HK-2 (cell line): ENCODE measurements around the gene SEZ6.

Experiments used
- DNase-seq: peaks from one replicate; pipeline ENCODE4 v3.0.0-alpha.2; 2018; ENCODE audit not compliant: unreplicated experiment

The SEZ6 gene

GRCh38 chr17:29034510-29034909, 28.7 kb upstream of the SEZ6 start:
- no peak for DNase-seq

- DNase-seq = no peak
These were observed 27.0 kb upstream of the SEZ6 start for GRCh38 chr17:29032857-29033197.

GRCh38 chr17:29032013-29032856, 26.4 kb upstream of the SEZ6 start:
- DNase-seq = no peak

GRCh38 chr17:29031488-29031887, 25.7 kb upstream of the SEZ6 start:
- no peak for DNase-seq

- DNase-seq = no peak
These were observed 18.6 kb upstream of the SEZ6 start for GRCh38 chr17:29024316-29024952.

- DNase-seq = no peak
These were observed 16.2 kb upstream of the SEZ6 start for GRCh38 chr17:29022074-29022473.

GRCh38 chr17:29021226-29021625, 15.4 kb upstream of the SEZ6 start:
- DNase-seq = no peak

- no peak for DNase-seq
These were observed 14.7 kb upstream of the SEZ6 start for GRCh38 chr17:29020576-29020975.

- no peak for DNase-seq
These were observed 13.8 kb upstream of the SEZ6 start for GRCh38 chr17:29019475-29020181.

- no peak for DNase-seq
These were observed 13.1 kb upstream of the SEZ6 start for GRCh38 chr17:29018788-29019474.

- DNase-seq = no peak
These were observed 10.7 kb upstream of the SEZ6 start for GRCh38 chr17:29016345-29017210.

- no peak for DNase-seq
These were observed 8.9 kb upstream of the SEZ6 start for GRCh38 chr17:29014716-29015115.

GRCh38 chr17:29012535-29012934, 6.7 kb upstream of the SEZ6 start:
- DNase-seq = no peak

GRCh38 chr17:29010586-29010985, 4.8 kb upstream of the SEZ6 start:
- DNase-seq = no peak

GRCh38 chr17:29010129-29010528, 4.3 kb upstream of the SEZ6 start:
- DNase-seq = no peak

- no peak for DNase-seq
These were observed 2.8 kb upstream of the SEZ6 start for GRCh38 chr17:29008591-29008990.

- peak; percentile 32 for DNase-seq
These were observed 2.1 kb upstream of the SEZ6 start for GRCh38 chr17:29007860-29008455.

- DNase-seq = no peak
These were observed 1.6 kb upstream of the SEZ6 start for GRCh38 chr17:29007456-29007855.

- DNase-seq = no peak
These were observed 1.6 kb downstream of the SEZ6 start for GRCh38 chr17:29004081-29004692.

- DNase-seq = no peak
These were observed 2.5 kb downstream of the SEZ6 start for GRCh38 chr17:29003289-29003688.
